Stimulated activated memory B cell treated with anti-CD40 and anti-IgM and Interleukin-4, amounts not matched to agents 10 μg/mL and 1 μg/mL and 100 μg/mL, for 72 hours (primary cell): ENCODE data around the gene SYN1.

Source experiments
- ATAC-seq: fragments of 150-1000 bp; cut with Tn5 transposase; 2 replicates; pipeline ENCODE4 v1.10.0; 2021
- H3K27ac Mint-ChIP-seq: one replicate; pipeline ENCODE4 v1.8.0; 2022; ENCODE audit warnings: mild to moderate bottlenecking, mixed read lengths
- H3K27me3 Mint-ChIP-seq: one replicate; pipeline ENCODE4 v1.8.0; 2022; ENCODE audit warnings: mixed read lengths
- H3K36me3 Mint-ChIP-seq: one replicate; pipeline ENCODE4 v1.8.0; 2022; ENCODE audit warnings: mixed read lengths
- H3K4me1 Mint-ChIP-seq: one replicate; pipeline ENCODE4 v1.8.0; 2022; ENCODE audit warnings: mixed read lengths
- H3K4me3 Mint-ChIP-seq: one replicate; pipeline ENCODE4 v1.8.0; 2022; ENCODE audit warnings: mild to moderate bottlenecking, moderate library complexity, mixed read lengths
- H3K9me3 Mint-ChIP-seq: one replicate; pipeline ENCODE4 v1.8.0; 2022; ENCODE audit warnings: mixed read lengths

SYN1 gene

GRCh38 chrX:47560179-47560933 lies 59.3 kb downstream of the SYN1 start:
- Mint-ChIP-seq H3K4me1 (peaks cover 40% of the 10 kb centered on the region), H3K27me3 (no peaks in the 10 kb centered on the region), H3K9me3 (no peaks in the 10 kb centered on the region), H3K4me3 (peak overlapping the region; percentile 85), H3K36me3 (peaks cover 14% of the 10 kb centered on the region), H3K27ac (peak overlapping the region; percentile 100)
- ATAC-seq: no peak

GRCh38 chrX:47558436-47558835 lies 61.2 kb downstream of the SYN1 start:
- no peak for ATAC-seq
- H3K4me3 Mint-ChIP-seq: no peak overlapping the region
- peaks cover 3% of the 10 kb centered on the region for H3K36me3 Mint-ChIP-seq
- no peaks in the 10 kb centered on the region for H3K27me3 Mint-ChIP-seq
- H3K9me3 Mint-ChIP-seq: no peaks in the 10 kb centered on the region
- peaks cover 29% of the 10 kb centered on the region for H3K4me1 Mint-ChIP-seq
- no peak overlapping the region for H3K27ac Mint-ChIP-seq

GRCh38 chrX:47556045-47556623 lies 63.5 kb downstream of the SYN1 start:
- H3K9me3 Mint-ChIP-seq: no peaks in the 10 kb centered on the region
- no peaks in the 10 kb centered on the region for H3K36me3 Mint-ChIP-seq

GRCh38 chrX:47543496-47543895 lies 76.2 kb downstream of the SYN1 start:
- no peak overlapping the region for H3K27ac Mint-ChIP-seq
- H3K9me3 Mint-ChIP-seq: no peaks in the 10 kb centered on the region
- H3K36me3 Mint-ChIP-seq: no peaks in the 10 kb centered on the region
- H3K27me3 Mint-ChIP-seq: no peaks in the 10 kb centered on the region
- no peak for ATAC-seq
- no peaks in the 10 kb centered on the region for H3K4me1 Mint-ChIP-seq
- no peak overlapping the region for H3K4me3 Mint-ChIP-seq

More at GRCh38 chrX:47556045-47556623, 63.5 kb downstream of the SYN1 start:
- peak overlapping the region; percentile 91 for H3K4me3 Mint-ChIP-seq
- peak; percentile 93 for ATAC-seq
- peak overlapping the region; percentile 97 for H3K27ac Mint-ChIP-seq
- H3K27me3 Mint-ChIP-seq: no peaks in the 10 kb centered on the region
- peaks cover 16% of the 10 kb centered on the region for H3K4me1 Mint-ChIP-seq

- H3K9me3 Mint-ChIP-seq: no peaks in the 10 kb centered on the region
- no peak for ATAC-seq
- no peak overlapping the region for H3K4me3 Mint-ChIP-seq
- no peaks in the 10 kb centered on the region for H3K27me3 Mint-ChIP-seq
- H3K4me1 Mint-ChIP-seq: no peaks in the 10 kb centered on the region
- H3K36me3 Mint-ChIP-seq: no peaks in the 10 kb centered on the region
- H3K27ac Mint-ChIP-seq: no peak overlapping the region
Observed at GRCh38 chrX:47540754-47541538, 78.7 kb downstream of the SYN1 start.

- Mint-ChIP-seq H3K36me3 (no peaks in the 10 kb centered on the region), H3K27ac (no peak overlapping the region), H3K4me3 (no peak overlapping the region), H3K9me3 (no peaks in the 10 kb centered on the region), H3K27me3 (no peaks in the 10 kb centered on the region), H3K4me1 (no peaks in the 10 kb centered on the region)
- ATAC-seq: no peak
Observed at GRCh38 chrX:47539860-47540259, 79.8 kb downstream of the SYN1 start.

GRCh38 chrX:47530049-47530448 lies 89.6 kb downstream of the SYN1 start:
- peak; percentile 71 for ATAC-seq
- no peak overlapping the region for H3K4me3 Mint-ChIP-seq
- peaks cover 10% of the 10 kb centered on the region for H3K4me1 Mint-ChIP-seq
- H3K9me3 Mint-ChIP-seq: no peaks in the 10 kb centered on the region
- H3K27ac Mint-ChIP-seq: peak overlapping the region; percentile 47
- no peaks in the 10 kb centered on the region for H3K27me3 Mint-ChIP-seq
- no peaks in the 10 kb centered on the region for H3K36me3 Mint-ChIP-seq

GRCh38 chrX:47529548-47529947 lies 90.1 kb downstream of the SYN1 start:
- Mint-ChIP-seq H3K27me3 (no peaks in the 10 kb centered on the region), H3K36me3 (no peaks in the 10 kb centered on the region), H3K4me1 (peaks cover 10% of the 10 kb centered on the region), H3K27ac (peak overlapping the region; percentile 47), H3K4me3 (no peak overlapping the region), H3K9me3 (no peaks in the 10 kb centered on the region)
- no peak for ATAC-seq

GRCh38 chrX:47523713-47524166 lies 95.9 kb downstream of the SYN1 start:
- ATAC-seq: peak; percentile 64

GRCh38 chrX:47523297-47523696 lies 96.4 kb downstream of the SYN1 start:
- Mint-ChIP-seq H3K36me3 (no peaks in the 10 kb centered on the region), H3K27ac (peak overlapping the region; percentile 62), H3K4me3 (peak overlapping the region; percentile 73), H3K9me3 (no peaks in the 10 kb centered on the region), H3K27me3 (no peaks in the 10 kb centered on the region), H3K4me1 (no peaks in the 10 kb centered on the region)
- ATAC-seq: peak; percentile 99

More at GRCh38 chrX:47523713-47524166, 95.9 kb downstream of the SYN1 start:
- Mint-ChIP-seq H3K36me3 (no peaks in the 10 kb centered on the region), H3K27me3 (no peaks in the 10 kb centered on the region), H3K9me3 (no peaks in the 10 kb centered on the region), H3K27ac (no peak overlapping the region), H3K4me1 (no peaks in the 10 kb centered on the region), H3K4me3 (peak overlapping the region; percentile 73)
